Kidney (tissue), 14 donors: ENCODE data around the gene DDX60. TPM values are rescaled to one million over a fixed set of nuclear protein-coding genes. Genes with fewer than 3 reads are reported as not detected.
"Not testable (repeated sequence)": the region's sequence is repeated elsewhere in the genome, so short reads cannot be mapped to it uniquely, and the experiment has no call there.

Experiments used
- DNase-seq, 5 donors: peaks; one replicate each; pipeline ENCODE4 v3.0.0-alpha.2; 2013 to 2020
- FAIRE-seq: peaks from 2 replicates; lab custom pipeline; 2012; peaks lifted over from hg19 to GRCh38; lab: Jason Lieb, UNC
- H3K27ac ChIP-seq, 2 donors: one replicate each; pipeline ENCODE4 v1.7.0; 2013; ENCODE audit warnings: low read depth in 2 of 2, low read length in 2 of 2, inconsistent platforms in 1 of 2
- H3K27me3 ChIP-seq: one replicate; pipeline ENCODE4 v1.7.1; 2013; ENCODE audit warnings: low read length, inconsistent platforms; ENCODE audit not compliant: control insufficient read depth, insufficient read depth
- H3K36me3 ChIP-seq, 3 donors: one replicate each; pipeline versions ENCODE4 v1.7.0 to v1.7.1; 2013; ENCODE audit warnings: low read length in 3 of 3, control low read depth in 1 of 3, inconsistent platforms in 1 of 3; ENCODE audit not compliant: insufficient read depth in 3 of 3, control insufficient read depth in 2 of 3
- H3K4me1 ChIP-seq, 3 donors: one replicate each; pipeline versions ENCODE4 v1.7.0 to v1.7.1; 2013; ENCODE audit warnings: low read length in 3 of 3, inconsistent platforms in 1 of 3, low read depth in 1 of 3; ENCODE audit not compliant: control insufficient read depth in 2 of 3, insufficient read depth in 2 of 3
- H3K4me3 ChIP-seq, 3 donors: one replicate each; pipeline versions ENCODE4 v1.7.0 to v1.8.1; 2013; ENCODE audit warnings: low read length in 3 of 3, control low read depth in 1 of 3, inconsistent platforms in 1 of 3
- H3K9ac ChIP-seq, 3 donors: one replicate each; pipeline versions ENCODE4 v1.7.0 to v1.7.1; 2013; ENCODE audit warnings: low read length in 3 of 3, control low read depth in 1 of 3, inconsistent platforms in 1 of 3
- H3K9me3 ChIP-seq, 3 donors: one replicate each; pipeline versions ENCODE4 v1.7.0 to v1.7.1; 2013; ENCODE audit warnings: low read length in 3 of 3, control low read depth in 1 of 3, inconsistent platforms in 1 of 3; ENCODE audit not compliant: control insufficient read depth in 2 of 3, insufficient read depth in 1 of 3
- intact Hi-C: fragments of 100-400 bp; cut with DNase I; formaldehyde crosslinking; loops from one replicate; pipeline ENCODE4 v1.11.1; 2022
- polyA plus RNA-seq: library from polyadenylated mRNA; stranded (reverse); fragments of 350-450 nt; fragmentation: Illumina TruSeq; extraction: RNeasy Lipid Tissue Mini Kit (QIAGEN cat#74804); gene quantifications from one replicate; pipeline ENCODE4 v1.2.3, GENCODE V29; 2014; ENCODE audit warnings: low read depth, low replicate concordance; ENCODE audit not compliant: insufficient read depth
- total RNA-seq: library from RNA; stranded (reverse); fragmentation: NEBNext Ultra II Directional; extraction: Animal tissue kit (Norgen Biotek cat#: 25700); gene quantifications from one replicate; pipeline ENCODE4 v1.2.1, GENCODE V29; 2021
- TF ChIP-seq, protein P1 (sequence below): IDR thresholded peaks from 3 replicates; pipeline ENCODE4 v1.5.1; 2012; ENCODE audit warnings: mild to moderate bottlenecking, moderate library complexity, borderline replicate concordance; ENCODE audit not compliant: insufficient read depth; ENCODE audit errors: extremely low read depth
- donor health status: control.
- donor health status: control.
- donor health status: control.
- donor health status: control.
- donor health status: control.
- donor health status: DM: yes; HTN: yes; CAD: no.
- donor health status: Normal renal cell carcinoma (clear cell type).

Gene DDX60
- total and polyA plus RNA-seq, 2 donors from 2014 or later, result 6.4 to 31.6 TPM

GRCh38 chr4:168218645-168219044 lies 99.9 kb downstream of the DDX60 start:
- TF ChIP-seq, protein P1, sequence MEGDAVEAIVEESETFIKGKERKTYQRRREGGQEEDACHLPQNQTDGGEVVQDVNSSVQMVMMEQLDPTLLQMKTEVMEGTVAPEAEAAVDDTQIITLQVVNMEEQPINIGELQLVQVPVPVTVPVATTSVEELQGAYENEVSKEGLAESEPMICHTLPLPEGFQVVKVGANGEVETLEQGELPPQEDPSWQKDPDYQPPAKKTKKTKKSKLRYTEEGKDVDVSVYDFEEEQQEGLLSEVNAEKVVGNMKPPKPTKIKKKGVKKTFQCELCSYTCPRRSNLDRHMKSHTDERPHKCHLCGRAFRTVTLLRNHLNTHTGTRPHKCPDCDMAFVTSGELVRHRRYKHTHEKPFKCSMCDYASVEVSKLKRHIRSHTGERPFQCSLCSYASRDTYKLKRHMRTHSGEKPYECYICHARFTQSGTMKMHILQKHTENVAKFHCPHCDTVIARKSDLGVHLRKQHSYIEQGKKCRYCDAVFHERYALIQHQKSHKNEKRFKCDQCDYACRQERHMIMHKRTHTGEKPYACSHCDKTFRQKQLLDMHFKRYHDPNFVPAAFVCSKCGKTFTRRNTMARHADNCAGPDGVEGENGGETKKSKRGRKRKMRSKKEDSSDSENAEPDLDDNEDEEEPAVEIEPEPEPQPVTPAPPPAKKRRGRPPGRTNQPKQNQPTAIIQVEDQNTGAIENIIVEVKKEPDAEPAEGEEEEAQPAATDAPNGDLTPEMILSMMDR, result no peak
- DNase-seq (no peak), FAIRE-seq (no peak)
- no peaks in the 10 kb centered on the region for H3K4me1 ChIP-seq
- H3K9me3 ChIP-seq, result no peaks in the 10 kb centered on the region
- no peak overlapping the region for H3K27ac ChIP-seq
- no peak overlapping the region for H3K4me3 ChIP-seq
- H3K9ac ChIP-seq, result no peak overlapping the region
- H3K27me3 ChIP-seq, result no peaks in the 10 kb centered on the region
- peaks cover 0 to 8% (median 2%) of the 10 kb centered on the region in 3 donors for H3K36me3 ChIP-seq
- intact Hi-C loops, result no loop called here

- H3K27ac ChIP-seq, H3K9me3 ChIP-seq, H3K4me1 ChIP-seq, H3K9ac ChIP-seq, FAIRE-seq, intact Hi-C loops, H3K36me3 ChIP-seq, H3K27me3 ChIP-seq, DNase-seq, H3K4me3 ChIP-seq: not testable (repeated sequence)
Observed at GRCh38 chr4:168213511-168213910, 105.0 kb downstream of the DDX60 start.

GRCh38 chr4:168212656-168213055 lies 105.9 kb downstream of the DDX60 start:
- intact Hi-C loops, result no loop called here
- no peaks in the 10 kb centered on the region for H3K27me3 ChIP-seq
- TF ChIP-seq, protein P1, result no peak
- H3K27ac ChIP-seq, result no peak overlapping the region
- no peaks in the 10 kb centered on the region for H3K9me3 ChIP-seq
- no peaks in the 10 kb centered on the region for H3K4me1 ChIP-seq
- FAIRE-seq (no peak), DNase-seq (no peak)
- H3K9ac ChIP-seq, result no peak overlapping the region
- H3K36me3 ChIP-seq, result peaks cover 0 to 4% (median 0%) of the 10 kb centered on the region in 3 donors
- H3K4me3 ChIP-seq, result no peak overlapping the region

DNA sequence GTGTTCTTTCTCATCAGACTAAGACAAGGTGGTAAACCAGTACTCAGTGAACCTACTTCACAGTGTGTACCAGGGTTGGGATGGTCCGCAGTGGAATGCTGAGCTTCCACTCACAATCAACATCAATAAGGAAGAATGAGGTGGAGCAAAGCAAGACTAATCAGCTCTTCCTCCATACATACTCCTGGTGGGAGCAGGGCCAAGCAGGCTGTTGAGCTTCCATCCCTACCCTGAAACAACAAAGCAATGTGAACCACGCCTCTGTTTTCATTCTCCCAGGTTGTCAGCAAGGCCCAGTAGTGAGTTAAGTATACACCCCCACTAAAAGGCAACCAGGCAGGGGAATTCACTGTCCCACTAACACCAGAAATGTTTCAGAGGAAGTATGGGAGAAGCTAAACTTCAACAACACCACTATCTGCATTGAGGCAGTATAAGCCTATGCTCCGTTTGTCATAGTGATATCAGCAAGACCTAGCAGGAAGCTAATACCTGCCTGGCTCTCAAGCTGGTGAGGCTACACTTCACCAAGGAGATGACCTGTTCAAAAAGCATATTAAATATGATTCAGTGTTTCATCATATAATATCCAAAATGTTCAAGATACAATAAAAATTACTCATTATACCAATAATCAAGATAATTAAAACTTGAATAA lies 109.5 kb downstream of the DDX60 start:
- H3K4me3 ChIP-seq, result no peak overlapping the region
- no peaks in the 10 kb centered on the region for H3K9me3 ChIP-seq
- no peaks in the 10 kb centered on the region for H3K27me3 ChIP-seq
- H3K9ac ChIP-seq, result no peak overlapping the region
- DNase-seq (no peak), FAIRE-seq (no peak)
- intact Hi-C loops, result no loop called here
- no peaks in the 10 kb centered on the region for H3K36me3 ChIP-seq
- TF ChIP-seq, protein P1, result no peak
- H3K4me1 ChIP-seq, result no peaks in the 10 kb centered on the region
- H3K27ac ChIP-seq, result no peak overlapping the region
